Sigmoid colon (tissue), 4 donors: Measurements from ENCODE around the gene LRRC46.

Experiments used
- EP300 ChIP-seq, 4 donors: sonication (generic); formaldehyde crosslinking; IDR thresholded peaks; one replicate each; pipeline ENCODE4 v1.6.1; 2017; ENCODE audit warnings: antibody characterized with exemption in 4 of 4
- POLR2A ChIP-seq, 2 donors: fragments of 450-650 bp; IDR thresholded peaks; one replicate each; pipeline ENCODE4 v1.6.1; 2016; ENCODE audit warnings: antibody characterized with exemption in 2 of 2, mild to moderate bottlenecking in 2 of 2, moderate library complexity in 2 of 2
- POLR2AphosphoS5 ChIP-seq, 4 donors: sonication (generic); formaldehyde crosslinking; IDR thresholded peaks; one replicate each; pipeline ENCODE4 v1.6.1; 2017; ENCODE audit warnings: antibody characterized with exemption in 4 of 4
- TF ChIP-seq, protein P1 (sequence below), 4 experiments: fragments of 450-650 bp in 3 of 4; fragments of 200-600 bp in 1 of 4; IDR thresholded peaks; one replicate each; pipeline ENCODE4 v1.5.1; 2016 to 2019; ENCODE audit warnings: antibody characterized with exemption in 4 of 4, mild to moderate bottlenecking in 3 of 4, moderate library complexity in 2 of 4

- TF ChIP-seq POLR2A (IDR thresholded peaks at IDR 0.05) (no peak), EP300 (IDR thresholded peaks at IDR 0.05) (no peak), POLR2AphosphoS5 (IDR thresholded peaks at IDR 0.05) (no peak)
- TF ChIP-seq, protein P1, sequence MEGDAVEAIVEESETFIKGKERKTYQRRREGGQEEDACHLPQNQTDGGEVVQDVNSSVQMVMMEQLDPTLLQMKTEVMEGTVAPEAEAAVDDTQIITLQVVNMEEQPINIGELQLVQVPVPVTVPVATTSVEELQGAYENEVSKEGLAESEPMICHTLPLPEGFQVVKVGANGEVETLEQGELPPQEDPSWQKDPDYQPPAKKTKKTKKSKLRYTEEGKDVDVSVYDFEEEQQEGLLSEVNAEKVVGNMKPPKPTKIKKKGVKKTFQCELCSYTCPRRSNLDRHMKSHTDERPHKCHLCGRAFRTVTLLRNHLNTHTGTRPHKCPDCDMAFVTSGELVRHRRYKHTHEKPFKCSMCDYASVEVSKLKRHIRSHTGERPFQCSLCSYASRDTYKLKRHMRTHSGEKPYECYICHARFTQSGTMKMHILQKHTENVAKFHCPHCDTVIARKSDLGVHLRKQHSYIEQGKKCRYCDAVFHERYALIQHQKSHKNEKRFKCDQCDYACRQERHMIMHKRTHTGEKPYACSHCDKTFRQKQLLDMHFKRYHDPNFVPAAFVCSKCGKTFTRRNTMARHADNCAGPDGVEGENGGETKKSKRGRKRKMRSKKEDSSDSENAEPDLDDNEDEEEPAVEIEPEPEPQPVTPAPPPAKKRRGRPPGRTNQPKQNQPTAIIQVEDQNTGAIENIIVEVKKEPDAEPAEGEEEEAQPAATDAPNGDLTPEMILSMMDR (IDR thresholded peaks at IDR 0.05), result no peak
Measured at GRCh38 chr17:47801906-47802305, 29.6 kb upstream of the LRRC46 start.
